Memory B cell (primary cell): ENCODE results near the gene KLHL18.
"Not testable (repeated sequence)": the region's sequence is repeated elsewhere in the genome, so short reads cannot be mapped to it uniquely, and the experiment has no call there.

Experiments used
- ATAC-seq: fragments of 150-1000 bp; cut with Tn5 transposase; 2 replicates; pipeline ENCODE4 v1.10.0; 2021; ENCODE audit warnings: low read depth, mild to moderate bottlenecking, moderate library complexity
- DNase-seq, 2 donors: peaks; one replicate each; pipeline ENCODE4 v3.0.0; 2022; ENCODE audit warnings: low spot score in 2 of 2
- H3K27ac Mint-ChIP-seq: one replicate; pipeline ENCODE4 v1.8.0; 2022; ENCODE audit warnings: mild to moderate bottlenecking, moderate library complexity, mixed read lengths
- H3K27me3 Mint-ChIP-seq: one replicate; pipeline ENCODE4 v1.8.0; 2022; ENCODE audit warnings: mixed read lengths
- H3K36me3 Mint-ChIP-seq: one replicate; pipeline ENCODE4 v1.8.0; 2022; ENCODE audit warnings: mild to moderate bottlenecking, mixed read lengths
- H3K4me1 Mint-ChIP-seq: one replicate; pipeline ENCODE4 v1.8.0; 2022; ENCODE audit warnings: mixed read lengths
- H3K4me3 Mint-ChIP-seq: one replicate; pipeline ENCODE4 v1.8.0; 2022; ENCODE audit warnings: mild to moderate bottlenecking, moderate library complexity, mixed read lengths
- H3K9me3 Mint-ChIP-seq: one replicate; pipeline ENCODE4 v1.8.0; 2022; ENCODE audit warnings: mixed read lengths

Gene KLHL18

GRCh38 chr3:47282424-47283192, at the start of gene KLHL18, which contains the start of gene KIF9:
TSS of gene KLHL18 (plus strand) at chr3:47282944. CDS start at chr3:47282966, 22 bp downstream.
TSS of gene KIF9 (minus strand) at chr3:47282799. CDS start at chr3:47277374, 5,425 bp downstream.
- peak; percentile 92 to 96 for DNase-seq
- peaks cover 8% of the 10 kb centered on the region for H3K36me3 Mint-ChIP-seq
- H3K9me3 Mint-ChIP-seq, result no peaks in the 10 kb centered on the region
- ATAC-seq, result peak; percentile 79
- H3K27ac Mint-ChIP-seq, result peak within 1 kb of the TSS; percentile 98
- peaks cover 23% of the 10 kb centered on the region for H3K4me1 Mint-ChIP-seq
- no peaks in the 10 kb centered on the region for H3K27me3 Mint-ChIP-seq
- H3K4me3 Mint-ChIP-seq, result peak within 1 kb of the TSS; percentile 94

GRCh38 chr3:47238017-47238416, 44.7 kb upstream of the KLHL18 start:
- no peaks in the 10 kb centered on the region for H3K9me3 Mint-ChIP-seq
- no peaks in the 10 kb centered on the region for H3K36me3 Mint-ChIP-seq
- H3K27ac Mint-ChIP-seq, result no peak overlapping the region
- H3K27me3 Mint-ChIP-seq, result no peaks in the 10 kb centered on the region
- H3K4me3 Mint-ChIP-seq, result no peak overlapping the region
- no peaks in the 10 kb centered on the region for H3K4me1 Mint-ChIP-seq
- ATAC-seq, result no peak
- DNase-seq, result no peak

- Mint-ChIP-seq H3K4me1 (no peaks in the 10 kb centered on the region), H3K4me3 (no peak overlapping the region), H3K9me3 (no peaks in the 10 kb centered on the region), H3K36me3 (no peaks in the 10 kb centered on the region), H3K27me3 (no peaks in the 10 kb centered on the region), H3K27ac (no peak overlapping the region)
- DNase-seq (no peak), ATAC-seq (no peak)
These were observed 42.8 kb upstream of the KLHL18 start for GRCh38 chr3:47239929-47240328.

- Mint-ChIP-seq H3K4me1 (no peaks in the 10 kb centered on the region), H3K36me3 (no peaks in the 10 kb centered on the region), H3K9me3 (no peaks in the 10 kb centered on the region), H3K27ac (no peak overlapping the region), H3K27me3 (no peaks in the 10 kb centered on the region), H3K4me3 (no peak overlapping the region)
- ATAC-seq (no peak), DNase-seq (no peak)
These were observed 39.2 kb upstream of the KLHL18 start for GRCh38 chr3:47243419-47244147.

- Mint-ChIP-seq H3K9me3 (no peaks in the 10 kb centered on the region), H3K36me3 (no peaks in the 10 kb centered on the region), H3K27ac (no peak overlapping the region), H3K27me3 (no peaks in the 10 kb centered on the region), H3K4me1 (no peaks in the 10 kb centered on the region), H3K4me3 (no peak overlapping the region)
- DNase-seq (no peak), ATAC-seq (no peak)
These were observed 38.1 kb upstream of the KLHL18 start for GRCh38 chr3:47244531-47245100.

GRCh38 chr3:47245271-47245670, 37.5 kb upstream of the KLHL18 start:
- Mint-ChIP-seq H3K4me1 (no peaks in the 10 kb centered on the region), H3K36me3 (no peaks in the 10 kb centered on the region), H3K4me3 (no peak overlapping the region), H3K27ac (no peak overlapping the region), H3K27me3 (no peaks in the 10 kb centered on the region), H3K9me3 (no peaks in the 10 kb centered on the region)
- ATAC-seq (no peak), DNase-seq (no peak)

- H3K27me3 Mint-ChIP-seq, result no peaks in the 10 kb centered on the region
- DNase-seq (no peak), ATAC-seq (no peak)
- H3K27ac Mint-ChIP-seq, result no peak overlapping the region
- no peaks in the 10 kb centered on the region for H3K9me3 Mint-ChIP-seq
- no peaks in the 10 kb centered on the region for H3K36me3 Mint-ChIP-seq
- no peaks in the 10 kb centered on the region for H3K4me1 Mint-ChIP-seq
- no peak overlapping the region for H3K4me3 Mint-ChIP-seq
These were observed 35.3 kb upstream of the KLHL18 start for GRCh38 chr3:47247131-47248064.

- no peak for DNase-seq
- Mint-ChIP-seq H3K36me3 (no peaks in the 10 kb centered on the region), H3K4me1 (no peaks in the 10 kb centered on the region), H3K9me3 (no peaks in the 10 kb centered on the region), H3K27ac (no peak overlapping the region), H3K27me3 (no peaks in the 10 kb centered on the region), H3K4me3 (no peak overlapping the region)
- ATAC-seq, result no peak
These were observed 32.3 kb upstream of the KLHL18 start for GRCh38 chr3:47250309-47251060.

- H3K4me3 Mint-ChIP-seq, H3K27me3 Mint-ChIP-seq, H3K9me3 Mint-ChIP-seq, H3K27ac Mint-ChIP-seq, DNase-seq, H3K4me1 Mint-ChIP-seq, ATAC-seq, H3K36me3 Mint-ChIP-seq: not testable (repeated sequence)
These were observed 31.7 kb upstream of the KLHL18 start for GRCh38 chr3:47251085-47251484.

GRCh38 chr3:47251689-47252088, 31.1 kb upstream of the KLHL18 start:
- DNase-seq (no peak), ATAC-seq (no peak)
- H3K4me3 Mint-ChIP-seq, result no peak overlapping the region
- H3K4me1 Mint-ChIP-seq, result no peaks in the 10 kb centered on the region
- no peak overlapping the region for H3K27ac Mint-ChIP-seq
- no peaks in the 10 kb centered on the region for H3K36me3 Mint-ChIP-seq
- no peaks in the 10 kb centered on the region for H3K9me3 Mint-ChIP-seq
- H3K27me3 Mint-ChIP-seq, result no peaks in the 10 kb centered on the region

GRCh38 chr3:47256331-47256730, 26.4 kb upstream of the KLHL18 start:
- not testable (repeated sequence) for H3K27ac Mint-ChIP-seq, ATAC-seq, H3K9me3 Mint-ChIP-seq, H3K4me1 Mint-ChIP-seq, H3K27me3 Mint-ChIP-seq, H3K4me3 Mint-ChIP-seq, DNase-seq, H3K36me3 Mint-ChIP-seq

- Mint-ChIP-seq H3K4me1 (no peaks in the 10 kb centered on the region), H3K4me3 (no peak overlapping the region), H3K9me3 (no peaks in the 10 kb centered on the region), H3K27me3 (no peaks in the 10 kb centered on the region), H3K27ac (no peak overlapping the region), H3K36me3 (no peaks in the 10 kb centered on the region)
- ATAC-seq, result no peak
- DNase-seq, result no peak
These were observed 23.6 kb upstream of the KLHL18 start for GRCh38 chr3:47259114-47259513.

GRCh38 chr3:47260605-47261004, 22.1 kb upstream of the KLHL18 start:
- Mint-ChIP-seq H3K36me3 (no peaks in the 10 kb centered on the region), H3K4me1 (no peaks in the 10 kb centered on the region), H3K27me3 (no peaks in the 10 kb centered on the region), H3K4me3 (no peak overlapping the region), H3K27ac (no peak overlapping the region), H3K9me3 (no peaks in the 10 kb centered on the region)
- DNase-seq (no peak), ATAC-seq (no peak)
